ENCODE data around the gene CNOT6.

GRCh38 chr5:180596115-180596667, 102.0 kb downstream of the CNOT6 start:
- no peak for TF ChIP-seq TEAD4 (IDR thresholded peaks at IDR 0.05; ENCODE audit: borderline replicate concordance, insufficient read depth)
- TF ChIP-seq ZBTB33 (IDR thresholded peaks at IDR 0.05; ENCODE audit: borderline replicate concordance, low read depth) = no peak
- no peak for TF ChIP-seq POLR2AphosphoS5 (IDR thresholded peaks at IDR 0.05; ENCODE audit: low read depth, low read length)
- TF ChIP-seq JUND (IDR thresholded peaks at IDR 0.05) = no peak
- TF ChIP-seq RAD21 (IDR thresholded peaks at IDR 0.05; ENCODE audit: low read length) = no peak
- TF ChIP-seq, protein P1, sequence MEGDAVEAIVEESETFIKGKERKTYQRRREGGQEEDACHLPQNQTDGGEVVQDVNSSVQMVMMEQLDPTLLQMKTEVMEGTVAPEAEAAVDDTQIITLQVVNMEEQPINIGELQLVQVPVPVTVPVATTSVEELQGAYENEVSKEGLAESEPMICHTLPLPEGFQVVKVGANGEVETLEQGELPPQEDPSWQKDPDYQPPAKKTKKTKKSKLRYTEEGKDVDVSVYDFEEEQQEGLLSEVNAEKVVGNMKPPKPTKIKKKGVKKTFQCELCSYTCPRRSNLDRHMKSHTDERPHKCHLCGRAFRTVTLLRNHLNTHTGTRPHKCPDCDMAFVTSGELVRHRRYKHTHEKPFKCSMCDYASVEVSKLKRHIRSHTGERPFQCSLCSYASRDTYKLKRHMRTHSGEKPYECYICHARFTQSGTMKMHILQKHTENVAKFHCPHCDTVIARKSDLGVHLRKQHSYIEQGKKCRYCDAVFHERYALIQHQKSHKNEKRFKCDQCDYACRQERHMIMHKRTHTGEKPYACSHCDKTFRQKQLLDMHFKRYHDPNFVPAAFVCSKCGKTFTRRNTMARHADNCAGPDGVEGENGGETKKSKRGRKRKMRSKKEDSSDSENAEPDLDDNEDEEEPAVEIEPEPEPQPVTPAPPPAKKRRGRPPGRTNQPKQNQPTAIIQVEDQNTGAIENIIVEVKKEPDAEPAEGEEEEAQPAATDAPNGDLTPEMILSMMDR (IDR thresholded peaks at IDR 0.05) = no peak
- TF ChIP-seq IRF3 (IDR thresholded peaks at IDR 0.05; ENCODE audit: low read depth, low read length) = no peak
- TF ChIP-seq CHD2 (IDR thresholded peaks at IDR 0.05; ENCODE audit: low read length, partially characterized antibody) = no peak
- TF ChIP-seq EP300 (IDR thresholded peaks at IDR 0.05; ENCODE audit: borderline replicate concordance in 1 of 2, low read depth in 1 of 2, low read length in 1 of 2) = no peak
- TF ChIP-seq MAX (IDR thresholded peaks at IDR 0.05; ENCODE audit: low read depth) = no peak
